T-helper 1 cell (primary cell): ENCODE data around the gene USP49.
"Not testable (repeated sequence)": the region's sequence is repeated elsewhere in the genome, so short reads cannot be mapped to it uniquely, and the experiment has no call there.

Experiments
- DNase-seq, 5 donors: peaks; one replicate each; pipeline ENCODE4 v3.0.0-alpha.2; 2012 to 2020

USP49 gene

GRCh38 chr6:41778895-41779294 lies 116.3 kb downstream of the USP49 start:
- no peak for DNase-seq

- no peak for DNase-seq
Observed at GRCh38 chr6:41777551-41778285, 117.5 kb downstream of the USP49 start.

GRCh38 chr6:41775293-41775882 lies 119.8 kb downstream of the USP49 start:
- no peak for DNase-seq

- DNase-seq: no peak
Observed at GRCh38 chr6:41774841-41775240, 120.3 kb downstream of the USP49 start.

GRCh38 chr6:41771058-41771983 lies 123.9 kb downstream of the USP49 start:
- no peak for DNase-seq

GRCh38 chr6:41770381-41771057 lies 124.7 kb downstream of the USP49 start:
- DNase-seq: no peak

- DNase-seq: no peak
Observed at GRCh38 chr6:41769376-41769775, 125.8 kb downstream of the USP49 start.

GRCh38 chr6:41768545-41769308 lies 126.4 kb downstream of the USP49 start:
- no peak for DNase-seq

- DNase-seq: no peak
Observed at GRCh38 chr6:41767112-41767833, 127.9 kb downstream of the USP49 start.

- not testable (repeated sequence) for DNase-seq
Observed at GRCh38 chr6:41766043-41766664, 129.0 kb downstream of the USP49 start.

- no peak for DNase-seq
Observed at GRCh38 chr6:41763470-41763869, 131.7 kb downstream of the USP49 start.

- no peak for DNase-seq
Observed at GRCh38 chr6:41759905-41760579, 135.1 kb downstream of the USP49 start.

GRCh38 chr6:41759106-41759904 lies 135.9 kb downstream of the USP49 start:
- no peak for DNase-seq

- DNase-seq: no peak
Observed at GRCh38 chr6:41758641-41759035, 136.5 kb downstream of the USP49 start.

GRCh38 chr6:41757931-41758640 lies 137.1 kb downstream of the USP49 start:
- no peak for DNase-seq

- DNase-seq: no peak
Observed at GRCh38 chr6:41757271-41757670, 137.9 kb downstream of the USP49 start.

- no peak for DNase-seq
Observed at GRCh38 chr6:41756354-41756753, 138.8 kb downstream of the USP49 start.

- no peak for DNase-seq
Observed at GRCh38 chr6:41755895-41756294, 139.3 kb downstream of the USP49 start.

- DNase-seq: no peak
Observed at GRCh38 chr6:41750374-41750773, 144.8 kb downstream of the USP49 start.
